K562 (cell line): Measurements from ENCODE around the gene WDR27.

ENCODE experiments used
- BHLHE40 ChIP-seq: IDR thresholded peaks from 2 replicates; pipeline ENCODE4 v1.6.1; 2011; ENCODE audit warnings: low read length, improper control_type of control experiment
- EWSR1 ChIP-seq: fragments of 450-650 bp; IDR thresholded peaks from 2 replicates; pipeline ENCODE4 v1.6.1; 2018; ENCODE audit warnings: borderline replicate concordance, mild to moderate bottlenecking, low read depth, moderate library complexity; ENCODE audit not compliant: partially characterized antibody
- MAFK ChIP-seq: IDR thresholded peaks from 2 replicates; pipeline ENCODE4 v1.6.1; 2011; ENCODE audit warnings: low read length, improper control_type of control experiment
- NCOA1 ChIP-seq: fragments of 450-650 bp; IDR thresholded peaks from 2 replicates; pipeline ENCODE4 v1.6.1; 2016; ENCODE audit warnings: low read depth
- POLR2AphosphoS2 ChIP-seq: IDR thresholded peaks from 2 replicates; pipeline ENCODE4 v1.6.1; 2012; ENCODE audit warnings: low read length, improper control_type of control experiment
- ZBED1 ChIP-seq: IDR thresholded peaks from 2 replicates; pipeline ENCODE4 v1.6.1; 2014
- TF ChIP-seq, protein P1 (sequence below): fragments of 250-450 bp; sonication (Bioruptor Pico); IDR thresholded peaks from 2 replicates; pipeline ENCODE4 v1.4.0; 2020; ENCODE audit warnings: borderline replicate concordance
- TF ChIP-seq, protein P2 (sequence below): sonication (generic); formaldehyde crosslinking; IDR thresholded peaks from 2 replicates; pipeline ENCODE4 v1.8.1; 2023; ENCODE audit warnings: missing genetic modification reagents, mild to moderate bottlenecking, borderline replicate concordance
- TF ChIP-seq, protein P3 (sequence below): sonication (generic); formaldehyde crosslinking; IDR thresholded peaks from 2 replicates; pipeline ENCODE4 v1.8.0; 2022; ENCODE audit warnings: mild to moderate bottlenecking, low read depth, missing genetic modification reagents

DNA sequence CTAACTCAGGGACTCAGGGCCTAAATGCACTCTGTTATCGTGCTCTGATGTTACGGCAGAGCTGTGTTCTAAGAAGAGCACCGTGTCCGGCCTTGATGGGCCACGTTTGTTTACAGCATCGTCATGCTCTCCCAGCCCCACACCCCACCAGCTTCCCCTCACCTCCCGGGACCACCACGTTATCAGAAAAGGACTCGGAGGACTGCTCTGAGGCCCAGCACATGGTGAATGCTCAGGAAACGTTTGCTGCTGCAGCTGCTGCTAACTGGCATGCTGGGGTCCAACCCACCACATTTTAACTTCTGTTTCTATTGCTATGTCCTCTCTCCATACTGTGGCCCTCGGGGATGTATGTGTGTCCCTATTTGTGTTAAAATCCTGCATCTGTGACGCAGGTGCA is 50.3 kb downstream of the WDR27 start:
- no peak for TF ChIP-seq ZBED1
- no peak for TF ChIP-seq MAFK
- no peak for TF ChIP-seq EWSR1
- no peak for TF ChIP-seq NCOA1
- TF ChIP-seq, protein P1, sequence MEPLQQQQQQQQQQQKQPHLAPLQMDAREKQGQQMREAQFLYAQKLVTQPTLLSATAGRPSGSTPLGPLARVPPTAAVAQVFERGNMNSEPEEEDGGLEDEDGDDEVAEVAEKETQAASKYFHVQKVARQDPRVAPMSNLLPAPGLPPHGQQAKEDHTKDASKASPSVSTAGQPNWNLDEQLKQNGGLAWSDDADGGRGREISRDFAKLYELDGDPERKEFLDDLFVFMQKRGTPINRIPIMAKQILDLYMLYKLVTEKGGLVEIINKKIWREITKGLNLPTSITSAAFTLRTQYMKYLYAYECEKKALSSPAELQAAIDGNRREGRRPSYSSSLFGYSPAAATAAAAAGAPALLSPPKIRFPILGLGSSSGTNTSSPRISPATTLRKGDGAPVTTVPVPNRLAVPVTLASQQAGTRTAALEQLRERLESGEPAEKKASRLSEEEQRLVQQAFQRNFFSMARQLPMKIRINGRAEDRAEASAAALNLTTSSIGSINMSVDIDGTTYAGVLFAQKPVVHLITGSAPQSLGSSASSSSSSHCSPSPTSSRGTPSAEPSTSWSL (CRISPR knock-in tag), result no peak
- no peak for TF ChIP-seq POLR2AphosphoS2
- no peak for TF ChIP-seq BHLHE40
- TF ChIP-seq, protein P2, sequence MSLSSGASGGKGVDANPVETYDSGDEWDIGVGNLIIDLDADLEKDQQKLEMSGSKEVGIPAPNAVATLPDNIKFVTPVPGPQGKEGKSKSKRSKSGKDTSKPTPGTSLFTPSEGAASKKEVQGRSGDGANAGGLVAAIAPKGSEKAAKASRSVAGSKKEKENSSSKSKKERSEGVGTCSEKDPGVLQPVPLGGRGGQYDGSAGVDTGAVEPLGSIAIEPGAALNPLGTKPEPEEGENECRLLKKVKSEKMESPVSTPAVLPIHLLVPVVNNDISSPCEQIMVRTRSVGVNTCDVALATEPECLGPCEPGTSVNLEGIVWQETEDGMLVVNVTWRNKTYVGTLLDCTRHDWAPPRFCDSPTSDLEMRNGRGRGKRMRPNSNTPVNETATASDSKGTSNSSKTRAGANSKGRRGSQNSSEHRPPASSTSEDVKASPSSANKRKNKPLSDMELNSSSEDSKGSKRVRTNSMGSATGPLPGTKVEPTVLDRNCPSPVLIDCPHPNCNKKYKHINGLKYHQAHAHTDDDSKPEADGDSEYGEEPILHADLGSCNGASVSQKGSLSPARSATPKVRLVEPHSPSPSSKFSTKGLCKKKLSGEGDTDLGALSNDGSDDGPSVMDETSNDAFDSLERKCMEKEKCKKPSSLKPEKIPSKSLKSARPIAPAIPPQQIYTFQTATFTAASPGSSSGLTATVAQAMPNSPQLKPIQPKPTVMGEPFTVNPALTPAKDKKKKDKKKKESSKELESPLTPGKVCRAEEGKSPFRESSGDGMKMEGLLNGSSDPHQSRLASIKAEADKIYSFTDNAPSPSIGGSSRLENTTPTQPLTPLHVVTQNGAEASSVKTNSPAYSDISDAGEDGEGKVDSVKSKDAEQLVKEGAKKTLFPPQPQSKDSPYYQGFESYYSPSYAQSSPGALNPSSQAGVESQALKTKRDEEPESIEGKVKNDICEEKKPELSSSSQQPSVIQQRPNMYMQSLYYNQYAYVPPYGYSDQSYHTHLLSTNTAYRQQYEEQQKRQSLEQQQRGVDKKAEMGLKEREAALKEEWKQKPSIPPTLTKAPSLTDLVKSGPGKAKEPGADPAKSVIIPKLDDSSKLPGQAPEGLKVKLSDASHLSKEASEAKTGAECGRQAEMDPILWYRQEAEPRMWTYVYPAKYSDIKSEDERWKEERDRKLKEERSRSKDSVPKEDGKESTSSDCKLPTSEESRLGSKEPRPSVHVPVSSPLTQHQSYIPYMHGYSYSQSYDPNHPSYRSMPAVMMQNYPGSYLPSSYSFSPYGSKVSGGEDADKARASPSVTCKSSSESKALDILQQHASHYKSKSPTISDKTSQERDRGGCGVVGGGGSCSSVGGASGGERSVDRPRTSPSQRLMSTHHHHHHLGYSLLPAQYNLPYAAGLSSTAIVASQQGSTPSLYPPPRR, result no peak
- TF ChIP-seq, protein P3, sequence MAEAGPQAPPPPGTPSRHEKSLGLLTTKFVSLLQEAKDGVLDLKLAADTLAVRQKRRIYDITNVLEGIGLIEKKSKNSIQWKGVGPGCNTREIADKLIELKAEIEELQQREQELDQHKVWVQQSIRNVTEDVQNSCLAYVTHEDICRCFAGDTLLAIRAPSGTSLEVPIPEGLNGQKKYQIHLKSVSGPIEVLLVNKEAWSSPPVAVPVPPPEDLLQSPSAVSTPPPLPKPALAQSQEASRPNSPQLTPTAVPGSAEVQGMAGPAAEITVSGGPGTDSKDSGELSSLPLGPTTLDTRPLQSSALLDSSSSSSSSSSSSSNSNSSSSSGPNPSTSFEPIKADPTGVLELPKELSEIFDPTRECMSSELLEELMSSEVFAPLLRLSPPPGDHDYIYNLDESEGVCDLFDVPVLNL (CRISPR knock-in tag), result no peak
